Activated CD8-positive, alpha-beta memory T cell treated with anti-CD3 and anti-CD28 coated beads, Interleukin-2, amount 50 U/mL, for 1 hour (primary cell): ENCODE results near the gene MYL4.
"Not testable (repeated sequence)": the region's sequence is repeated elsewhere in the genome, so short reads cannot be mapped to it uniquely, and the experiment has no call there.

Experiments
- DNase-seq: peaks from one replicate; pipeline ENCODE4 v3.0.0-alpha.2; 2020; ENCODE audit errors: extremely low read depth

Gene MYL4

DNA sequence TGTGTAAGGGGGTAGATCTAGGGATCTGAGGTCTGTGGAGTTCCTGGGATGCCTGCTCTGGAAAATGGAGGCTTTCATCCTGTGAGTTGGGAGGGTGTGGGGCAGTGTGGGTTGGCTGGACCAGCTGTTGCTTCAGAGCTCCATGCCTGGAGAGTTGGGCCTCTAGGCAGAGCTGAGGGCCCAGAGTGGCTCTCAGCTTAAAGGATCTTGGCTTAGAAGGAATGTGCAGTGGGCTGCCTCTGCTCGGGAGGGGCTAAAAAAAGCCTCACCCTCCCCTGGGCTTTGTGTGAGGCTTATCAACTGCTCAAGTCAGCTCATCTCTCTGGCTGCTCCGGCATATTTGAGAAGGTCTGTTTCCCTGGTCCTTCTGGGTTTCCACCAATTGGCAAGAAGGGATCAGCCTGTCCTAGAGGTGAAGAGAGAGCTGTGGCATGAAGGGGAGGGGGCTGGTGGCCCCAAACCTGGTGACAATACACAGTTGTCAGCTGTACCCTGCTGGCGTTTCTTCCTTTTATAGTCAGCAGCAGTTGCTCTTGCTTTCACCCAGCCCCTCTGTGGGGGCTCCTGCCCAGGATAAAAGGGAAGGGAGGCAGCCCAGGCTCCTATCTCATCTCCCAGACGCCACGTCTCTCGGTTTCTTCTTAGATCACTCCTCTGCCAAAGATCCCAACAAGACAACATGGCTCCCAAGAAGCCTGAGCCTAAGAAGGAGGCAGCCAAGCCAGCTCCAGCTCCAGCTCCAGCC is at the start of gene MYL4:
MYL4 (plus strand) TSS at position 605 of the 745 bp plus-strand sequence; CDS start at position 680, 75 bp downstream.
- no peak for DNase-seq

DNA sequence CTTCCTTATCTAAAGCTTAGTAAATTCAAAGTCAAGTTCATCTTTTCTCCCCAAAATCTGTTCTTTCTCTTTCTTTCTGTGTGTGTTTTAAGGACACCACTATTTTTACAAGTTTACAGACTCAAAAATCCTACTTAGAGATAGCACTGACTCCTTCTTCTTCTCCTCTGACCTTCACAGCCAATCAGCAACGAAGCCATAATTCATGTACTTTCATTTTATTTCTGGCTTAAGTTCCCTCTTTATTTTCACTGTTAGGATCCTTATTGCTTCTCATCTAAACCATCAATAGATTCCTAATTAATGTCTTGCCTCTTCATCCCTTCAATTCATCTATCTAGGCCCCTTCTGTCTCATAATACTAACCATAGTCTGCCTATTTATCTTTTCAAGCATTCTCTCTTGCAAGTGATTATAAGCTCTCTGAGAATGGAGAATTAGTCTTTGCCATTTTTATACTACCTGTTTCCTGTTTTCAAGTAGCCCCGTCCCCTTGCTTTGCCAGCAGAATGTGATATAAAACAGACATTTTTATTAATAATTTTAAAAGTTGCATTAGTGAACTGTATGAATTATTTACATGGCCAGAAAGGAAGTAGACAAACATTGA is 47.0 kb upstream of the MYL4 start:
- DNase-seq = no peak

DNA sequence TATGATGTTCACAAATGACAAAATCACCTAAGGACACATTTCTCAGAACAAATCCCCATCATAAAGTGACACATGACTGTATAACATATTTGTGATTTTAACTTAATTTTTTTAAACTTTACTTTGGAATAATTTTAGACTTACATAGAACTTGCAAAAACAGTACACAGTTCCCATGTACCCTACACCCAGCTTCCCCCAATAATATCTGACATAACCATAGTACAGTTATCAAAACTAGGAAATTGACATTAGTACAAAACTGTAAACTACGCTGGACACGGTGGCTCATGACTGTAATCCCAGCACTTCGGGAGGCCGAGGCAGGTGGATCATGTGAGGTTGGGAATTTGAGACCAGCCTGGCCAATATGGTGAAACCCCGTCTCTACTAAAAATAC is 44.9 kb upstream of the MYL4 start:
- no peak for DNase-seq

DNA sequence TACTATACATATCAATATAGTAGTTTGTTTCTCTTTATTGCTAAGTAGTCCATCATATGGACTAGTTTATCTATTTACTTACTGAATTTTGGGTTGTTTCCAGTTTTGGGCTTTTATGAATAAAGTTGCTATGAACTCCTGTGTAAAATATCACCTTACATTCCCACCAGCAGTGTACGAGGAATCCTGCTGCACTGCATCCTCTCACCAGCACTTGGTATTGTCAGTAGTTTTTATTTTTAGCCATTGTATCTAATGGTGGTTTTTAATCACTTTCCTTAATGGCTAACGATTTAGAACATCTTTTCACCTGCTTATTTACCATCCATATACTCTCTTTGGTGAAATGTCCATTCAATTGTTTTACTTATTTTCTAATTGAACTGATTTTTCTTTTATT is 44.0 kb upstream of the MYL4 start:
- no peak for DNase-seq

DNA sequence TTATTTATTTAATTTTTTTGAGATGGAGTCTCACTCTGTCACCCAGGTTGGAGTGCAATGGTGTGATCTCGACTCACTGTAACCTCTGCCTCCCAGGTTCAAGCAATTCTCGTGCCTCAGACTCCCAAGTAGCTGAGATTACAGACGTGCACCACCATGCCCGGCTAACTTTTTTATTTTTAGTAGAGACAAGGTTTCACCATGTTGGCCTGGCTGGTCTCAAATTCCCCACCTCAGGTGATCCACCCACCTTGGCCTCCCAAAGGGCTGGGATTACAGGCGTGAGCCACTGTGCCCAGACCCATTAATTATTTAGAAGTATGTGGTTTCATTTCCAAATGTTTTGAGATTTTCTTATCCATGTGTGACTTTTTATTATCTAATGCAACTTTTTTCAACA is 42.3 kb upstream of the MYL4 start:
- not testable (repeated sequence) for DNase-seq

DNA sequence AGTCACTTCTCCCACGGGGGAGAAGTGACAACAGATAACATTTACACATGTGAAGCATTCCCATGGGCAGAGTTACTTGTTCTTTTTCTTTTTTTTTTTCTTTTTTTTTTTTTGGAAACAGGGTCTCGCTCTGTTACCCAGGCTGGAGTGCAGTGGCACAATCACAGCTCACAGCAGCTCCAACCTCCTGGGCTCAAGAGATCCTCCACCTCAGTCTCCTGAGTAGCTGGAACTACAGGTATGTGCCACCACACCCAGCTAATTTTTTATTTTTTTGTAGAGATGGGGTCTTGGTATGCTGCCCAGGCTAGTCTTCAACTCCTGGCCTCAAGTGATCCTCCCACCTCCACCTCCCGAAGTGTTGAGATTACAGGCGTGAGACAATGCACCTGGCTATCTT is 40.3 kb upstream of the MYL4 start:
- DNase-seq = not testable (repeated sequence)

DNA sequence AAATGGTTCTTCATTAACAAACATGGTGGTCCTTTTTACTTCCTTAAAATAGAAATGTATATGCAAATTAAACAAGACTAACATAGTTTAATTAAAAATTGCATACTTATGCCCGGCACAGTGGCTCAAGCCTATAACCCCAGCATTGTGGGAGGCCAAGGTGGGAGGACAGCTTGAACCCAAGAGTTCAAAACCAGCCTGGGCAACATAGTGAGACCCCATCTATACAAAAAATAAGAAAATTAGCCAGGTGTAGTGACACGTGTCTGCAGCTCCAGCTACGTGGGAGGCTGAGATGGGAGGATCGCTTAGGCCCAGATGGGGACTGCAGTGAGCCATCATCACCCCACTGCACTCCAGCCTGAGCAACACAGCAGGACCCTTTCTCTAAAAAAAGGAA is 38.4 kb upstream of the MYL4 start:
- DNase-seq = no peak

DNA sequence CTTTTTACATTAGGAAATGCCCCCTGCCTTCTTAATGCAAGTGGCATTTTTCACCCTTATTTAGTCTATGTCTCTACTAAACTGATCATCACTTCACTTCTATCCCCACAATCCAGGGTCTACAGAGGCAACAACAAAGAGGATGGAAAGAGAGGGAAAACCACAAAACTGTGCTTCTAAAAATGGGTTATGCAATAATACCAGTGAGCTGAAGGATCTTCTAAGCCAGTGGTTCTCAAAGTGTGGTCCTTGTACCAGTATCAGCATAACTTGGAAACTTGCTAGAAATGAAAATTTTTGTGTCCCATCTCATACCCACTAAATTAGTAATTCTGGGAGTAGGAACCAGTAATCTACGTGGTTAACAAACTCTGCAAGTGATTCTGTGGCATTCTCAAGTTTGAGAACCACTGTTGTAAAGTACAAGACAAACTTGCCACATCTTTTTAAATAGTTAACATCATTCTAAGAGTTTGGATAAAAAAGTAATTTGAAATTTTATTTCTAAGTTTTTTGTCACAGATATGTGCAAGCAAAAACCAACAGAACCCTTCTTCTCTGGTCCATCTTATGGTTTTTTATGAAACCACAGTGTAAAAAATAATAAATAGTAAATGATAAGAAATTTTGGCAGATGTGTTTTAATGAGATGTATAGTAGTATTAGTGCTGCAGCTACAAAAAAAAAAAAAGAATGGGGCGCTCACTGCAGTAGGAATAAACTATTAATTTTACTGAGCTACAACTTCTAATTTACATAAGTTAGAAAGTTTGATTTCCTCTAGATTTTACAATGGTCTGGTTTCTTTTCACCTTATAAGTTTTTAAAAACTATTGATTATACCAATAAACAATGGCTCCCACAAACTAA is 36.2 kb upstream of the MYL4 start:
- DNase-seq = no peak

DNA sequence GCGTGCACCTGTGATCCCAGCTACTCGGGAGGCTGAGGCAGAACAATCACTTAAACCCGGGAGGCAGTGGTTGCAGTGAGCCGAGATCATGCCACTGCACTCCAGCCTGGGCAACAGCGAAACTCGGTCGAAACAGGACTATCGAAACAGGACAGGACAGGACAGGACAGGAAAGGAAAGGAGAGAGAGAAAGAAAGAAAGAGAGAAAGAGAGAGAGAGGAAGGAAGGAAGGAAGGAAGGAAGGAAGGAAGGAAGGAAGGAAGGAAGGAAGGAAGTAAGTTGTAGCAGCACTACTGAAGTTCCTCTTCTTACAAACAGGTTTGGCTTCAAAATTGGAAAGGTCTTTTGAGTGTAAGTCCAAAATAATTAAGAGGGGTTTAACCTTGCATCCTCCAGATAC is 34.3 kb upstream of the MYL4 start:
- DNase-seq = not testable (repeated sequence)

DNA sequence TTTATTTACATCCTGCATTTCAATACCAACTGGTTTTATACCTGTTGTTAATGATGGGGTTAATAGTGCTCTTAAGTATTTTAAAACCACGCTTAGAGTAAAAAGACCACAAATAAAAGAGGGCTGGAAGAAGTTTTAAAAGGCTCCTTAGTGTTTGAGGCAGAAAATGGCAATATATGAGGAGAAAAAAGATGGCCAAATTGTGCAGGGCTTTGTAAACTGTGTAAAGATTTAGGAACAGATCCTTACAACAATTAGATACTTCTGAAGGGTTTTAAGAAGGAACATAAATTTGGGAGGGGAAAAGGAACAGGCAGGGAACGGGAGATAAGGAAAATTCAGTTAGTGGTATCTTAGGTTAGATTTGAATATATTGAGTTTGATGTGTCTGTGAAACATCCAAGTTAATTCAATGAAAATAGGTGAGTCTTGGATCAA is 32.7 kb upstream of the MYL4 start:
- DNase-seq = no peak

DNA sequence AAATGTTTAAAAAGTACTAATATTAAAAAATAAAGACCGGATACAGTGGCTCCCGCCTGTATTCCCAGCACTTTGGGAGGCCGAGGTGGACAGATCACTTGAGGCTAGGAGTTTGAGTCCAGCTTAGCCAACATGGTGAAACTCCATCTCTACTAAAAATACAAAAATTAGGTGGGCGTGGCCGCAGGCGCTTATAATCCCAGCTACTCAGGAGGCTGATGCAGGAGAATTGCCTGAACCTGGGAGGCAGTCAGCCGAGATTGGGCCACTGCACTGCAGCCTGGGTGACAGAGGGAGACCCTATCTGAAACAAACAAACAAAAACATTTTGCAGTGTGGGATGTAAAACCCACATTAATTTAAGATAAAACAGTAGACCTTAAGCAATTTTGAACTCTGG is 31.9 kb upstream of the MYL4 start:
- no peak for DNase-seq

DNA sequence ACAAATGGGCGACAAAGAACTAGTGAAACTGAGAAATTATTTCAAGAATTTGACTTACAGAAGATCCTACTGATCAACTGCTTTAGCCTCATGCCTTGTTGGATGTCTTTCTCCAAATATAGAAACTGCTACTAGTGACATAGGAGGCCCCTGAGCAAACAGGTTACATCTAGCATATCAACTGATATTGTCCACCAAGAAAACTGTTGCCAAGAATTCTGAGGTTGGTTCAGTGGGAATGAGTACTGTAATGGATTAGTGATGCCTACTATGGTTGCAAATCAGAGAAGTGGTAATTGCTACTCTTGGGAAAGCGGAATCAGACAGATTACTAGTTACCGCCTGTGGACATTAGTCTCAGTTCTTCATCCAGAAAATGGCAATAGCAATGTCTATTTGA is 30.0 kb upstream of the MYL4 start:
- no peak for DNase-seq

DNA sequence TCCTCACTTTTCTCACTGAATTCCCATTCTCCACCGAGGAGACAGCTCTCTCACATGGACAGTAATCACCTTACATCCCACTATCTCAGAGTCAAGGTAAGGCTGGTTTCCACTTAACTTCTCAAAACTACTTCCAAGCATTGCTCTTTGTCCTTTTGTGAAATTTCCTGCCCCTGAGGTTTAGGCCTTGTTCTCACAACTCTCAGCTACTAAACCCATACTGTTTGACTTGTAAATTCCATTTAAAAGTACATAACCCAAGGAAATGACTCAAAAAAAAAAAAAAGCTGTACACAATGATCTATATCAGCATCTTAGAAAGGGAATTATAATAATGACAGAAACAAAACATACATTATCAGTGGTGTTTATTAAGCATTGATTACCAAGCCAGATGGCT is 28.8 kb upstream of the MYL4 start:
- DNase-seq = no peak

DNA sequence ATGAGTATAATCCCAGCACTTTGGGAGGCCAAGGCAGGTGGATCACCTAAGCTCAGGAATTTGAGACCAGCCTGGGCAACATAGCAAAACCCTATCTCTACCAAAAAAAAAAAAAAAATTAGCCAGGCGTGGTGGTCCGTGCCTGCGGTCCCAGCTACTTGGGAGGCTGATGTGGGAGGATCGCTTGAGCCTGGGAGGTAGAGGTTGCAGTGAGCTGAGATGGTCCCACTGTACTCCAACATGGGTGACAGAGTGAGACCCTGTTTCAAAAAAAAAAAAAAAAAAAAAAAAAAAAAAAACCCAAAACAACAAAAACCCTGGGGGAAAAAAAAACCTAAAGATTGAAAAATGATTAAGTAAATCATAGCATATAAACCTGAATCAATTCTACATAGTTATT is 28.2 kb upstream of the MYL4 start:
- not testable (repeated sequence) for DNase-seq

DNA sequence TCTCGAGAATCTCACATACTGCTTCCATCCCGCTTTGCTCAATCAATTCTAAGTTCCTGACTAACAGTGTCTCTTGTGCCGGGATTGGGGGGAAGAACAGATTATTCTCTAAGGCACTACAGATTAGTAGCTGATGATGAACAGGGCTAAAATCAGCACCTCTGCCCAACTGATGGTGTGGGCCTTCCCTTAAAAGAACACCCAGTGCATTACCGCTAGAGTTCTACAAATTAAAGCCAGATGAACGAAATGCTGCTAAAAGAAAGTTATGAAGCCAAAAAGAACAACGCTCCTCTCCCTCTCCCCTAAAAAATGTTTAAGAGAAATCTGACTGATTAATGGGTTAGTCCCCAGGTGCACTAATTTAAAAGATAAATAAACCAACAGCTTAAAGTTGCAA is 24.5 kb upstream of the MYL4 start:
- DNase-seq = no peak

DNA sequence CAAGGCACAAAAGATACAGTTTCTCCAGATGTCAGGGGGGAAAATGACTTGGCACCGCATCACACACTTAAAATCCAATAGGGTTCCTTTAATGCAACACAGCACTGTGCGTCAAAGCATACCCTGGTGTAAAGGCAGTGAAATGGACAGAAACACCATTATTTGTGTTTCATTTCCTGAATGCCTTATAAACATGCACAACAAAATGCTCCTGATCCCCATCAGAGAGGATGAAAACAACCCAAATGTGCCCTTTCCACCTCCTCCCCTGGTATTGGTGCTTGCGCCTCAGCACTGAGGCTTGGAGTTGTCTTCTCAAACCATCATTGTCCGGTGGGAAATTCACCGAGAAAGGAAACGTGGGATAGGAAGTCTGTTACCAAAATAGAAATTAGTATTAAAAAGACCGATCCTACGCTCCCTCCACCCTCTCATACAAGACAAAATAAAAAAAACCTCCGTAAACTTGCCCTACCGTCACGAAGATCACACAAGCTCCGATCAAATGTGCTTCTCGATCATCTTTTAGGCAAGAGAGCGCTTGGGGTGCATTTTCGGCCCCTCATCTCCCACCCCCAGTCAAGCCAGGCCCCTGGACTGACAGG is 20.8 kb upstream of the MYL4 start:
- no peak for DNase-seq

DNA sequence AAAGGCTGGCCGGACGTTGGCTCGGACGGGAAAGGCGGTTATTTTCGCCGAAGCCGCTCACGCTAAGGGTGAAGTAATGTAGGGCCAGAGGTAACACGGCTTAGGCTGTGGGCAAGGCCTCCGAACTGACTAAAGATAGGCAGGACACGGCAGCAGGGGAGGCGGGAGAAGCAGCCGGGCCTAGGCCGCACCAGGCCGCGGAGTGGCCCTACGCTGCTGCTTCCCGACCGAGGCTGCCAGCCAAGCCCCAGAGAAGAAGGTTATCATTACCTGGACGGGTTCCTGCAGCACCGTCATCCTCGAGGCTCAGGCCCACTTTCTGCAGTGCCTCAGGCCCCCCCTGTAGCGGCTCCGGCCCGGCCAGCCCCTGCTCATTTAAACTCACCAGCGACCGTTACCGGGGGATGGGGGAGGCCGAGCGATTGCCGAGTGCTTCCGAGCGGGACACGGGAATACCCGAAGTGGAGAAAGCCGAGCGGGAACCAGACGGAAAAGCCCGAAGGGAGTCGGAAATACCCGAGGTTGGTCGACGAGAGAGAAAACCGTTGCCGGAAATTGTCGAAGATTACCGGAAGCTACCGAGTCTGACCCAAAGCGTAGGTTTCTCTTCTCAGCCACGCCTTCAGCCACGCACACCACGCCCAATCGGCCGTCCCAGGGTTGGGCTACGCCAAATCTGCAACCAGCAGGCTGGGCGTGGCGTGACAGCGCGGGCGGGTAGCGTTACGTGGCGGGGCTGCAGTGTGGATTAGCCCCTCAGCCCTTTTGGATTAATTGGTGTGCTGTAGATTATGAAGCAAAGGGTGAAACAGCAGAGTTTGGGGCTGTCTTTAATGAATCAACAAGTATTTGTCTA is 20.0 kb upstream of the MYL4 start, which contains the start of gene CDC27:
CDC27 (minus strand) TSS at position 420 of the 856 bp plus-strand sequence; CDS start at position 297, 123 bp downstream.
- peak; percentile 99 for DNase-seq

DNA sequence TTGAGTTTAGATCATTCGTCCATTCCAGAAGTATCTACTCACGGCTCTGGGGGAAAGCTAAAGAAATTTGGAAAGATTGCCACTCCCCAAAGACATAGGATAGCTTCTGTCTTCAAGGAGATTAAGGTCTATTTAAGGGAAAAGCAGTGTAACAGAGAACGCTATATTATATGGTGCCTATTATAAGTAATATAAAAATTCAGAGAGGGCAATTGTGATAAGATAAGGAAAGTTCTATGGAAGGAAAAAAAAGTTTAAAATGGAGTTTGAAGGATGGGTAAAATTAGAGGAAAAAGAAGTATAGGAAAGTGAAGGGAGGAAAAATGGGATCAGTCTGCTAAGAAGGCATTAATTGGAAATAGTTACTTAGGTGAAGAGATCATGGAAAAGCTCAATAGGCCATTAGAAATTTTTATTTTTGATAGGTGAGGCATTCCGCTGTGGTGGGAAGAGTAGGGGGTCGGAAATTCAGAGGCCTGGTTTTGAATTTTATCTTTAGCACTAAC is 19.4 kb upstream of the MYL4 start:
- no peak for DNase-seq

DNA sequence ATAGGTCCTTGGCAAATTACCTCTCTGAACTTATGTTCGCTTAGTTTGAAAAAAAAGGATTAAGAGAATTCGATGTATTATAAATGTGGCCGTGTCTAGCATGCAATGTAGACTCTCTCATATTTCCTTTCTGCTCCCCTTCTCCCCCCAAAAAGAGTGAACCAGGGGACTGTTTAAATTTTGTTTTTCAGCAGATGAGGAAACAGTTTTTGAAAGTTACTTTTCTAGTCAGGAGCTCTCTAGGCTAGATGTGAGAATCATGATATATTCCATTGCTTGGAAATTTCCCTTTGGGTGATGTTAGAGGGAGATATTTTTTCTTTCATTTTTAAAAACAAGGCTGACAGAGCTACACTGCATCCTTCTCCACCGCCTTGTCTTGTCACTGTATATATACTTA is 18.9 kb upstream of the MYL4 start:
- DNase-seq = no peak

DNA sequence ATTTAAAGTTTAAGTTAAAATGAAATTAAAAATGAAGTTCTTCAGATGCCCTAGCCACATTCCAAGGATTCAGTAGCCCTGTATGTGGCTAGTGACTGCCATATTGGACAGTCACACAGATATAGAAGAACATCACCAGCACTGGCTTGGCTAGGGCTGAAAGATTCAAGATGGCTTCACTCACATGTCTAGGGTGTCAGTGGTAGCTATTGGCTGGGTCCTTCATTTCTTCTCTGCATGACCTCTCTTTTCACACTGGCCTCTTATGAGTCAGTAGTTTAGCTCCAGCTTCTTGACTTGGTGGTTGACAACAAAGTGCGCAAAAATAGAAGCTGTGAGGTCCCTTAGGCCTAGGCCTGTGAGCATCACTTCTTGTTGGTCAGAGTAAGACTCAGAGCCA is 18.4 kb upstream of the MYL4 start:
- DNase-seq = no peak

DNA sequence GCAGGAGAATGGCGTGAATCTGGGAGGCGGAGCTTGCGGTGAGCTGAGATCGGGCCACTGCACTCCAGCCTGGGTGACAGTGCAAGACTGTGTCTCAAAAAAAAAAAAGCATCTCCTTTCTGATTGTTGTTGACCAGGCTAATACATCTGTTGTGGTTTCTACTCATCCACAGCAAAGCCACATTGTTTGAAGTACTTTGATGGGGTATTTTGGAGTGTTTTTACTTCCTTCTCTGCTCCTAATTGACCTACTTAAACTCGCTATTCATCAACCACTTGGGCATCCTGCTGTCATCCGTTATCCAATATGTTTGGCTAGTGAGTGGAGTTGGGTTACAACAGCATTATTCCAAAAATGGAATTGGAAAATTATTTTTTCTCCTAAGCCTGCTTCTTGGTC is 16.6 kb upstream of the MYL4 start:
- no peak for DNase-seq
